H9 (cell line): ENCODE data around the gene NTF4. TPM values are rescaled to one million over a fixed set of nuclear protein-coding genes. Genes with fewer than 3 reads are reported as not detected.

Experiments
- DNase-seq: peaks from one replicate; pipeline ENCODE4 v3.0.0-alpha.2; 2017
- H2AFZ ChIP-seq: one replicate; pipeline ENCODE4 v1.6.1; 2013; ENCODE audit warnings: mild to moderate bottlenecking, low read length, control low read depth, moderate library complexity
- H2AK5ac ChIP-seq: 2 replicates; pipeline ENCODE4 v1.6.1; 2013; ENCODE audit warnings: low read length, control low read depth, mixed read lengths; ENCODE audit not compliant: insufficient read length
- H2BK120ac ChIP-seq: one replicate; pipeline ENCODE4 v1.6.1; 2013; ENCODE audit warnings: low read depth, mild to moderate bottlenecking, low read length, control low read depth, inconsistent platforms; ENCODE audit not compliant: poor library complexity, severe bottlenecking
- H2BK12ac ChIP-seq: 2 replicates; pipeline ENCODE4 v1.6.1; 2013; ENCODE audit warnings: low read length, control low read depth, mixed read lengths, low read depth; ENCODE audit not compliant: insufficient read length
- H2BK15ac ChIP-seq: 2 replicates; pipeline ENCODE4 v1.6.1; 2013; ENCODE audit warnings: low read depth, low read length, control low read depth
- H2BK20ac ChIP-seq: one replicate; pipeline ENCODE4 v1.6.1; 2013; ENCODE audit warnings: low read depth, mild to moderate bottlenecking, low read length, control low read depth, inconsistent platforms; ENCODE audit not compliant: poor library complexity, severe bottlenecking
- H2BK5ac ChIP-seq: 2 replicates; pipeline ENCODE4 v1.6.1; 2013; ENCODE audit warnings: low read length, control low read depth, mixed read lengths; ENCODE audit not compliant: insufficient read length
- H3K14ac ChIP-seq: 2 replicates; pipeline ENCODE4 v1.6.1; 2013; ENCODE audit warnings: low read length, control low read depth; ENCODE audit not compliant: insufficient read depth
- H3K18ac ChIP-seq: 2 replicates; pipeline ENCODE4 v1.6.1; 2013; ENCODE audit warnings: low read depth, mild to moderate bottlenecking, mixed read lengths, low read length, control low read depth; ENCODE audit not compliant: insufficient read length
- H3K23ac ChIP-seq: 2 replicates; pipeline ENCODE4 v1.6.1; 2013; ENCODE audit warnings: low read length, control low read depth, mixed read lengths, low read depth; ENCODE audit not compliant: insufficient read length
- H3K23me2 ChIP-seq: 2 replicates; pipeline ENCODE4 v1.6.1; 2013; ENCODE audit warnings: low read depth, mild to moderate bottlenecking, mixed read lengths, low read length, control low read depth; ENCODE audit not compliant: insufficient read length, poor library complexity, severe bottlenecking
- H3K27ac ChIP-seq: 2 replicates; pipeline ENCODE4 v1.5.1; 2013; ENCODE audit warnings: low read length, control low read depth, mixed read lengths, low read depth; ENCODE audit not compliant: insufficient read length
- H3K27me3 ChIP-seq: 2 replicates; pipeline ENCODE4 v1.6.1; 2013; ENCODE audit warnings: low read length, control low read depth, inconsistent platforms; ENCODE audit not compliant: insufficient read depth
- H3K4ac ChIP-seq: 2 replicates; pipeline ENCODE4 v1.6.1; 2013; ENCODE audit warnings: low read depth, mild to moderate bottlenecking, control low read depth, inconsistent platforms, low read length, moderate library complexity
- H3K4me1 ChIP-seq: 2 replicates; pipeline ENCODE4 v1.6.1; 2013; ENCODE audit warnings: low read length, control low read depth, inconsistent platforms; ENCODE audit not compliant: insufficient read depth
- H3K4me2 ChIP-seq: 2 replicates; pipeline ENCODE4 v1.6.1; 2013; ENCODE audit warnings: low read length, control low read depth, mixed read lengths; ENCODE audit not compliant: insufficient read length, insufficient read depth
- H3K56ac ChIP-seq: 2 replicates; pipeline ENCODE4 v1.6.1; 2013; ENCODE audit warnings: low read depth, mild to moderate bottlenecking, mixed read lengths, low read length, control low read depth; ENCODE audit not compliant: insufficient read length
- H3K79me1 ChIP-seq: 2 replicates; pipeline ENCODE4 v1.6.1; 2013; ENCODE audit warnings: low read depth, mild to moderate bottlenecking, moderate library complexity, low read length, control low read depth, inconsistent platforms; ENCODE audit not compliant: insufficient read depth, poor library complexity, severe bottlenecking
- H3K79me2 ChIP-seq: 2 replicates; pipeline ENCODE4 v1.6.1; 2013; ENCODE audit warnings: low read length, control low read depth, inconsistent platforms; ENCODE audit not compliant: insufficient read depth
- H3K9ac ChIP-seq: 2 replicates; pipeline ENCODE4 v1.6.1; 2013; ENCODE audit warnings: low read length, control low read depth, mixed read lengths; ENCODE audit not compliant: insufficient read length; ENCODE audit errors: extremely low read depth
- H3K9me3 ChIP-seq: one replicate; pipeline ENCODE4 v1.6.1; 2013; ENCODE audit warnings: low read depth, low read length, inconsistent platforms; ENCODE audit not compliant: control insufficient read depth
- H3T11ph ChIP-seq: one replicate; pipeline ENCODE4 v1.6.1; 2013; ENCODE audit warnings: mild to moderate bottlenecking, low read length, control low read depth, inconsistent platforms
- H4K20me1 ChIP-seq: one replicate; pipeline ENCODE4 v1.6.1; 2013; ENCODE audit not compliant: control insufficient read depth, insufficient read length, insufficient read depth
- H4K5ac ChIP-seq: 2 replicates; pipeline ENCODE4 v1.6.1; 2013; ENCODE audit warnings: low read depth, mild to moderate bottlenecking, mixed read lengths, low read length, control low read depth; ENCODE audit not compliant: insufficient read length
- H4K8ac ChIP-seq: replicated peaks from 2 replicates; pipeline ENCODE4 v1.6.1; 2013; ENCODE audit warnings: low read length, control low read depth, mixed read lengths, low read depth; ENCODE audit not compliant: insufficient read length
- H4K91ac ChIP-seq: 2 replicates; pipeline ENCODE4 v1.6.1; 2013; ENCODE audit warnings: low read depth, mild to moderate bottlenecking, moderate library complexity, mixed read lengths, low read length, control low read depth; ENCODE audit not compliant: insufficient read length
- H3K27ac Mint-ChIP-seq, 3 experiments: 2 replicates in 2 of 3; 3 replicates in 1 of 3; pipeline ENCODE4 v1.8.0; 2020 to 2021; ENCODE audit warnings: mixed read lengths in 3 of 3, mild to moderate bottlenecking in 1 of 3, moderate library complexity in 1 of 3
- H3K27me3 Mint-ChIP-seq: 2 replicates; pipeline ENCODE4 v1.8.0; 2021; ENCODE audit warnings: low read depth, mild to moderate bottlenecking, moderate library complexity, mixed read lengths
- H3K36me3 Mint-ChIP-seq, 3 experiments: 2 replicates in 2 of 3; 3 replicates in 1 of 3; pipeline ENCODE4 v1.8.0; 2020 to 2021; ENCODE audit warnings: low read depth in 3 of 3, mixed read lengths in 3 of 3; ENCODE audit not compliant: insufficient read depth in 1 of 3
- H3K4me1 Mint-ChIP-seq, 2 experiments: 2 replicates each; pipeline ENCODE4 v1.8.0; 2020; ENCODE audit warnings: mixed read lengths in 2 of 2
- H3K4me3 Mint-ChIP-seq, 2 experiments: 2 replicates in 1 of 2; 3 replicates in 1 of 2; pipeline ENCODE4 v1.8.0; 2020 to 2021; ENCODE audit warnings: mild to moderate bottlenecking in 2 of 2, mixed read lengths in 2 of 2, moderate library complexity in 1 of 2
- H3K9me3 Mint-ChIP-seq, 2 experiments: 2 replicates in 1 of 2; 3 replicates in 1 of 2; pipeline ENCODE4 v1.8.0; 2020; ENCODE audit warnings: mild to moderate bottlenecking in 2 of 2, mixed read lengths in 2 of 2, moderate library complexity in 1 of 2
- WGBS: extraction: QIAGEN DNeasy Blood & Tissue Kit; methylation state at CpG from one replicate; pipeline ENCODE4 v1.1.7; 2013; ENCODE audit warnings: missing lambda C conversion rate, low lambda C conversion rate, mixed read lengths; ENCODE audit not compliant: insufficient read length; ENCODE audit errors: extremely low coverage; 5-methylcytosine and 5-hydroxymethylcytosine counted together
- total RNA-seq: library from RNA; stranded (reverse); gene quantifications from 2 replicates; pipeline ENCODE4 v1.2.1, GENCODE V29; 2021
- TF ChIP-seq, protein P1 (sequence below): fragments of 200-600 bp; sonication (generic); conservative IDR thresholded peaks from 3 replicates; pipeline ENCODE4 v1.8.0; 2021; ENCODE audit warnings: antibody characterized with exemption, mild to moderate bottlenecking

The NTF4 gene
- total RNA-seq, 1 experiment from 2014 or later = 2.1 TPM

DNA sequence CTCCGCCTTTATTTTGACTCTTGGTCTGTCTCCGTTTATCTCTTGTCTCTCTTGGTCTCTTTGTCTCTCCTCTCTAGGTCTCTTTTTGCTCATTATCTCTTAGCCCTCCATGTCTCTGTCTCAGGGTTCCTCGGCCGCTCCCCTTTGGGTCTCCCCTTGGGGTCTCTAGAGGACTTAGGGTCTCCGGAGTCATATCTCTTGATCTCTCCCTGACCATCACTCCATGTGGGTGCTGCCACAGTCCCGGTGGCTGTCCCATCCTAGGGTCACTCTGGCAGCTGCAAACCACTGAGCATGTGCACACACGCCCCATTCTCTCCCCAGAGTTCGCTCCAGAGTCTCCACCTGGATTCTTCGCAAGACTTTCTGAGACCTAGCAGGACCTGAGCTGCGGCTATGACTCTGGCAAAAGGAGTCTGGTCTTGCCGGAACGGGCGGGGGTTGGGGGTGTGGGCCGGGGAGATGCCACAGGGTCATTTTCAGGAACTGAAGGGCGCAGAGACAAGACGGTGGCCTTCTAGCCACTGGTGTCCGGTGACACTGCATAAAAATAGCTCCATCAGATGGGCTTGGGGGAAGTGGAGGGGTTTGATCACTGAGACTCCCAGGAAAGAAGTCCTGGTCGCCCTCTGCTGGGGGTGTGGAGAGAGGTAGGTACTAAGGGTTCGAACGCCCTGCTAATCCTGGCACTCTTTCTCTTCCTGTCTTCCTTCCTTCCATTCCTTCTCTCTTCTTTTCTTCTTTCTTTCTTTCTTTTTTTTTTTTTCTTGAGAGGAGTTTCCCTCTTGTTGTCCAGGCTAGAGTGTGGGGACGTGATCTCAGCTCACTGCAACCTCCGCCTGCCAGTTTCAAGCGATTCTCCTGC is 9.1 kb upstream of the NTF4 start:
- TF ChIP-seq, protein P1, sequence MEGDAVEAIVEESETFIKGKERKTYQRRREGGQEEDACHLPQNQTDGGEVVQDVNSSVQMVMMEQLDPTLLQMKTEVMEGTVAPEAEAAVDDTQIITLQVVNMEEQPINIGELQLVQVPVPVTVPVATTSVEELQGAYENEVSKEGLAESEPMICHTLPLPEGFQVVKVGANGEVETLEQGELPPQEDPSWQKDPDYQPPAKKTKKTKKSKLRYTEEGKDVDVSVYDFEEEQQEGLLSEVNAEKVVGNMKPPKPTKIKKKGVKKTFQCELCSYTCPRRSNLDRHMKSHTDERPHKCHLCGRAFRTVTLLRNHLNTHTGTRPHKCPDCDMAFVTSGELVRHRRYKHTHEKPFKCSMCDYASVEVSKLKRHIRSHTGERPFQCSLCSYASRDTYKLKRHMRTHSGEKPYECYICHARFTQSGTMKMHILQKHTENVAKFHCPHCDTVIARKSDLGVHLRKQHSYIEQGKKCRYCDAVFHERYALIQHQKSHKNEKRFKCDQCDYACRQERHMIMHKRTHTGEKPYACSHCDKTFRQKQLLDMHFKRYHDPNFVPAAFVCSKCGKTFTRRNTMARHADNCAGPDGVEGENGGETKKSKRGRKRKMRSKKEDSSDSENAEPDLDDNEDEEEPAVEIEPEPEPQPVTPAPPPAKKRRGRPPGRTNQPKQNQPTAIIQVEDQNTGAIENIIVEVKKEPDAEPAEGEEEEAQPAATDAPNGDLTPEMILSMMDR = peak; percentile 60

More for the DNA sequence above, 9.1 kb upstream of the NTF4 start:
- no peaks in the 10 kb centered on the region for H3K9me3 ChIP-seq
- no peak overlapping the region for H2BK15ac ChIP-seq
- no peak overlapping the region for H3K4ac ChIP-seq
- H2BK120ac ChIP-seq = no peak overlapping the region
- H3K27ac ChIP-seq = no peak overlapping the region
- no peak overlapping the region for H3K27ac Mint-ChIP-seq
- no peak overlapping the region for H3K9ac ChIP-seq
- peak; percentile 71 for DNase-seq
- no peak overlapping the region for H3T11ph ChIP-seq
- H3K4me2 ChIP-seq = no peak overlapping the region
- no peak overlapping the region for H2AK5ac ChIP-seq
- H3K23me2 ChIP-seq = no peaks in the 10 kb centered on the region
- no peaks in the 10 kb centered on the region for H3K79me1 ChIP-seq
- H3K27me3 ChIP-seq = peaks cover 36% of the 10 kb centered on the region
- WGBS = no CpG with 5 or more reads among the region's 23 CpGs
- H2BK5ac ChIP-seq = no peak overlapping the region
- no peak overlapping the region for H3K18ac ChIP-seq
- peaks cover 74% of the 10 kb centered on the region for H3K27me3 Mint-ChIP-seq
- no peak overlapping the region for H4K5ac ChIP-seq
- H2AFZ ChIP-seq = no peak overlapping the region
- H2BK12ac ChIP-seq = no peak overlapping the region
- no peaks in the 10 kb centered on the region for H3K79me2 ChIP-seq
- no peak overlapping the region for H4K91ac ChIP-seq
- no peak overlapping the region for H3K56ac ChIP-seq
- no peaks in the 10 kb centered on the region for H3K4me1 ChIP-seq
- H4K8ac ChIP-seq = no peak overlapping the region
- peaks cover 0 to 1% (median 0%) of the 10 kb centered on the region in 3 experiments; a peak in 1 of 7 replicates for H3K36me3 Mint-ChIP-seq
- no peak overlapping the region for H3K14ac ChIP-seq
- peaks cover 4 to 20% of the 10 kb centered on the region in 2 experiments; a peak in 3 of 4 replicates for H3K4me1 Mint-ChIP-seq
- H3K23ac ChIP-seq = no peak overlapping the region
- H3K9me3 Mint-ChIP-seq = peaks cover 9 to 11% of the 10 kb centered on the region in 2 experiments; a peak in 4 of 5 replicates
- no peaks in the 10 kb centered on the region for H4K20me1 ChIP-seq
- no peak overlapping the region for H2BK20ac ChIP-seq
- H3K4me3 Mint-ChIP-seq = peak overlapping the region; percentile 38 to 77; a peak in 4 of 5 replicates
